PC-3 (cell line): ENCODE data around the gene BBOX1.

ENCODE experiments used
- CTCF ChIP-seq: fragments of 300-600 bp; sonication (generic); conservative IDR thresholded peaks from 2 replicates; pipeline ENCODE4 v1.5.1; 2017; ENCODE audit warnings: antibody characterized with exemption, low read depth, mild to moderate bottlenecking, low read length
- EZH2 ChIP-seq: fragments of 300-600 bp; sonication (generic); IDR thresholded peaks from one replicate; pipeline ENCODE4 v1.6.1; 2017; ENCODE audit warnings: antibody characterized with exemption, mild to moderate bottlenecking, low read length; ENCODE audit not compliant: unreplicated experiment
- EZH2phosphoT487 ChIP-seq: fragments of 300-600 bp; sonication (generic); IDR thresholded peaks from 2 replicates; pipeline ENCODE4 v1.6.1; 2018; ENCODE audit warnings: mild to moderate bottlenecking, antibody characterized with exemption, low read length, borderline replicate concordance

- TF ChIP-seq EZH2 (no peak), CTCF (no peak), EZH2phosphoT487 (no peak)
These were observed 18.8 kb downstream of the BBOX1 start for GRCh38 chr11:27059431-27059830.
